ENCODE results near the gene ATP5F1D. TPM values are rescaled to one million over a fixed set of nuclear protein-coding genes. Genes with fewer than 3 reads are reported as not detected.

ATP5F1D gene
- total and polyA plus RNA-seq, 2 of the 13 experiments (the other 11 are each of a cell fraction or from before 2014, with no cell fraction given) = 39.4 to 78.7 TPM

DNA sequence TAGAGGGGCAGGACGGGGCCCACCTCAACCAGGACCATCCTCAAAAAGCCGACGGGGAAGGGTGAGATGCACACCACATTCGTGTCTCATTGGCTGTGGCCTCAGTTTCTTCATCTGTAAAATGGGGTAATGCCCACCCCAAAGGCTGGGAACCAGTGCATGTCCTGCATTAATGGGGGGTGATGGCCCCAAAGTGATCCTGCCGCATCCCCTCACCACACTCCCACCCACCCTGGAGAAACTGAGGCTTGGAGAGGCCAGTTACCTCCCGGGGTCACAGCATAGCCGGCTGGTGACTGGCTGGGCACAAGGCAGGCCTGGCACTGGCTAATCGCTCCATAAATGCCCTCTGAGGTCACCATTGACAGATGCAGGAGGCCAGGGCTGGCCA lies 6.2 kb downstream of the ATP5F1D start (continued):
- TF ChIP-seq, protein P1, sequence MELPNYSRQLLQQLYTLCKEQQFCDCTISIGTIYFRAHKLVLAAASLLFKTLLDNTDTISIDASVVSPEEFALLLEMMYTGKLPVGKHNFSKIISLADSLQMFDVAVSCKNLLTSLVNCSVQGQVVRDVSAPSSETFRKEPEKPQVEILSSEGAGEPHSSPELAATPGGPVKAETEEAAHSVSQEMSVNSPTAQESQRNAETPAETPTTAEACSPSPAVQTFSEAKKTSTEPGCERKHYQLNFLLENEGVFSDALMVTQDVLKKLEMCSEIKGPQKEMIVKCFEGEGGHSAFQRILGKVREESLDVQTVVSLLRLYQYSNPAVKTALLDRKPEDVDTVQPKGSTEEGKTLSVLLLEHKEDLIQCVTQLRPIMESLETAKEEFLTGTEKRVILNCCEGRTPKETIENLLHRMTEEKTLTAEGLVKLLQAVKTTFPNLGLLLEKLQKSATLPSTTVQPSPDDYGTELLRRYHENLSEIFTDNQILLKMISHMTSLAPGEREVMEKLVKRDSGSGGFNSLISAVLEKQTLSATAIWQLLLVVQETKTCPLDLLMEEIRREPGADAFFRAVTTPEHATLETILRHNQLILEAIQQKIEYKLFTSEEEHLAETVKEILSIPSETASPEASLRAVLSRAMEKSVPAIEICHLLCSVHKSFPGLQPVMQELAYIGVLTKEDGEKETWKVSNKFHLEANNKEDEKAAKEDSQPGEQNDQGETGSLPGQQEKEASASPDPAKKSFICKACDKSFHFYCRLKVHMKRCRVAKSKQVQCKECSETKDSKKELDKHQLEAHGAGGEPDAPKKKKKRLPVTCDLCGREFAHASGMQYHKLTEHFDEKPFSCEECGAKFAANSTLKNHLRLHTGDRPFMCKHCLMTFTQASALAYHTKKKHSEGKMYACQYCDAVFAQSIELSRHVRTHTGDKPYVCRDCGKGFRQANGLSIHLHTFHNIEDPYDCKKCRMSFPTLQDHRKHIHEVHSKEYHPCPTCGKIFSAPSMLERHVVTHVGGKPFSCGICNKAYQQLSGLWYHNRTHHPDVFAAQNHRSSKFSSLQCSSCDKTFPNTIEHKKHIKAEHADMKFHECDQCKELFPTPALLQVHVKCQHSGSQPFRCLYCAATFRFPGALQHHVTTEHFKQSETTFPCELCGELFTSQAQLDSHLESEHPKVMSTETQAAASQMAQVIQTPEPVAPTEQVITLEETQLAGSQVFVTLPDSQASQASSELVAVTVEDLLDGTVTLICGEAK (IDR thresholded peaks at IDR 0.05) = no peak
- TF ChIP-seq, protein P1 (CRISPR knock-in tag; IDR thresholded peaks at IDR 0.05) = 0 out of 2 replicates have a peak, but pooled peaks have one; percentile 35
- TF ChIP-seq KDM5B (CRISPR knock-in tag; IDR thresholded peaks at IDR 0.05; ENCODE audit: borderline replicate concordance) (0 out of 2 replicates have a peak, but pooled peaks have one; percentile 5), ZNF235 (CRISPR knock-in tag; IDR thresholded peaks at IDR 0.05; ENCODE audit: borderline replicate concordance) (no peak), KDM1A (CRISPR knock-in tag; IDR thresholded peaks at IDR 0.05) (0 out of 2 replicates have a peak, but pooled peaks have one; percentile 12), AKAP8 (CRISPR knock-in tag; IDR thresholded peaks at IDR 0.05) (0 out of 2 replicates have a peak, but pooled peaks have one; percentile 2), ZNF546 (CRISPR knock-in tag; conservative IDR thresholded peaks at IDR 0.05) (no peak), SALL1 (CRISPR knock-in tag; IDR thresholded peaks at IDR 0.05) (no peak), HMG20B (CRISPR knock-in tag; conservative IDR thresholded peaks at IDR 0.05) (no peak), TMF1 (CRISPR knock-in tag; IDR thresholded peaks at IDR 0.05; ENCODE audit: low read depth) (no peak), TCF7 (IDR thresholded peaks at IDR 0.05; ENCODE audit: low read depth) (no peak), TEAD3 (CRISPR knock-in tag; optimal IDR thresholded peaks at IDR 0.05; ENCODE audit: borderline replicate concordance) (peak; percentile 7), RCOR2 (CRISPR knock-in tag; IDR thresholded peaks at IDR 0.05) (peak; percentile 53; the same call in 1 of the 2 replicates), ELF3 (CRISPR knock-in tag; IDR thresholded peaks at IDR 0.05) (no peak), ATAD3A (CRISPR knock-in tag; IDR thresholded peaks at IDR 0.05) (no peak), ZKSCAN1 (IDR thresholded peaks at IDR 0.05; ENCODE audit: low read length) (no peak), SIN3A (IDR thresholded peaks at IDR 0.05; ENCODE audit: borderline replicate concordance, low read depth, low read length) (no peak), ZNF510 (CRISPR knock-in tag; IDR thresholded peaks at IDR 0.05; ENCODE audit: low read depth) (no peak), HMG20A (CRISPR knock-in tag; IDR thresholded peaks at IDR 0.05; ENCODE audit: borderline replicate concordance) (no peak), ZMYM4 (CRISPR knock-in tag; IDR thresholded peaks at IDR 0.05) (no peak), ZNF274 (CRISPR knock-in tag; IDR thresholded peaks at IDR 0.05) (peak; percentile 41; the same call in 1 of the 2 replicates)
- TF ChIP-seq, protein P2, sequence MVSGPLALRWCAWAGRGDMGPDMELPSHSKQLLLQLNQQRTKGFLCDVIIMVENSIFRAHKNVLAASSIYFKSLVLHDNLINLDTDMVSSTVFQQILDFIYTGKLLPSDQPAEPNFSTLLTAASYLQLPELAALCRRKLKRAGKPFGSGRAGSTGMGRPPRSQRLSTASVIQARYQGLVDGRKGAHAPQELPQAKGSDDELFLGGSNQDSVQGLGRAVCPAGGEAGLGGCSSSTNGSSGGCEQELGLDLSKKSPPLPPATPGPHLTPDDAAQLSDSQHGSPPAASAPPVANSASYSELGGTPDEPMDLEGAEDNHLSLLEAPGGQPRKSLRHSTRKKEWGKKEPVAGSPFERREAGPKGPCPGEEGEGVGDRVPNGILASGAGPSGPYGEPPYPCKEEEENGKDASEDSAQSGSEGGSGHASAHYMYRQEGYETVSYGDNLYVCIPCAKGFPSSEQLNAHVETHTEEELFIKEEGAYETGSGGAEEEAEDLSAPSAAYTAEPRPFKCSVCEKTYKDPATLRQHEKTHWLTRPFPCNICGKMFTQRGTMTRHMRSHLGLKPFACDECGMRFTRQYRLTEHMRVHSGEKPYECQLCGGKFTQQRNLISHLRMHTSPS (CRISPR knock-in tag; IDR thresholded peaks at IDR 0.05; ENCODE audit: low read depth) = no peak
- TF ChIP-seq, protein P3, sequence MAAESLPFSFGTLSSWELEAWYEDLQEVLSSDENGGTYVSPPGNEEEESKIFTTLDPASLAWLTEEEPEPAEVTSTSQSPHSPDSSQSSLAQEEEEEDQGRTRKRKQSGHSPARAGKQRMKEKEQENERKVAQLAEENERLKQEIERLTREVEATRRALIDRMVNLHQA (CRISPR knock-in tag; IDR thresholded peaks at IDR 0.05) = no peak

All from HepG2 (cell line).